ENCODE data around the gene PTGR1.

DNA sequence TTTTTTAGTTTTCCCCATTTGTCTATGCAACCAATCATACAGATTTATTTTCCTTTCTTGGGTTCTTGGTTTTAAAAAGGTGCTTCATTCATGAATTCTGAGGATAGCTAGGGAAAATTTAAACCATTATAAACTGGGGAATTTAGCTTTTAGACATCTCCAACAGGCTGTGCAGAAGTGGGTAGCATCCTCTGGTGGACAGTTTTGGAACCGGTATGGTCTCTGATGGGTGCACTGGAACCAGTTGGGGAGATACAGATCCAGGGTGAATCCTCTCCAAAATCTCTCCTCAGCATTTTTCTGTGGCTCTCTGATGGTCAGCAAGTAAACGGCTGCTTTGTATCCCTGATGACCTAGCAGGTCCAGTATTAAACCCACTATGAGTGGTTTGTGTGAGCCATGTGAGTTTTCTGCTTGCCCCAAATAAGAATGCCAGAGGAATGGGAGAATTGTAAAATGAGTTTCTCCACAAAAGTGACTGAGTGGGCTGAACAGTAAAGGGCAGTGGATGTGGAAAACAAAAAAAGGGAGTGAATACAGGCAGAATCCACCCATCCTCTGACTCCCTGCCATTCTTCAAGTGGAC is 22.5 kb upstream of the PTGR1 start:
- TF ChIP-seq, protein P1, sequence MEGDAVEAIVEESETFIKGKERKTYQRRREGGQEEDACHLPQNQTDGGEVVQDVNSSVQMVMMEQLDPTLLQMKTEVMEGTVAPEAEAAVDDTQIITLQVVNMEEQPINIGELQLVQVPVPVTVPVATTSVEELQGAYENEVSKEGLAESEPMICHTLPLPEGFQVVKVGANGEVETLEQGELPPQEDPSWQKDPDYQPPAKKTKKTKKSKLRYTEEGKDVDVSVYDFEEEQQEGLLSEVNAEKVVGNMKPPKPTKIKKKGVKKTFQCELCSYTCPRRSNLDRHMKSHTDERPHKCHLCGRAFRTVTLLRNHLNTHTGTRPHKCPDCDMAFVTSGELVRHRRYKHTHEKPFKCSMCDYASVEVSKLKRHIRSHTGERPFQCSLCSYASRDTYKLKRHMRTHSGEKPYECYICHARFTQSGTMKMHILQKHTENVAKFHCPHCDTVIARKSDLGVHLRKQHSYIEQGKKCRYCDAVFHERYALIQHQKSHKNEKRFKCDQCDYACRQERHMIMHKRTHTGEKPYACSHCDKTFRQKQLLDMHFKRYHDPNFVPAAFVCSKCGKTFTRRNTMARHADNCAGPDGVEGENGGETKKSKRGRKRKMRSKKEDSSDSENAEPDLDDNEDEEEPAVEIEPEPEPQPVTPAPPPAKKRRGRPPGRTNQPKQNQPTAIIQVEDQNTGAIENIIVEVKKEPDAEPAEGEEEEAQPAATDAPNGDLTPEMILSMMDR (optimal IDR thresholded peaks at IDR 0.05 in 1 of 3, IDR thresholded peaks at IDR 0.05 in 1 of 3, conservative IDR thresholded peaks at IDR 0.05 in 1 of 3; ENCODE audit: extremely low read depth in 1 of 3, insufficient read depth in 2 of 3, low read length in 3 of 3), result peak; percentile 76 to 98 (median 92)
- no peak for TF ChIP-seq EZH2 (IDR thresholded peaks at IDR 0.05; ENCODE audit: low read length)
